Measurements from ENCODE around the gene ADPRHL1.
"Not testable (repeated sequence)": the region's sequence is repeated elsewhere in the genome, so short reads cannot be mapped to it uniquely, and the experiment has no call there.

The ADPRHL1 gene

GRCh38 chr13:113454936-113455335, 1.6 kb upstream of the ADPRHL1 start:
- no peak for DNase-seq

DNA sequence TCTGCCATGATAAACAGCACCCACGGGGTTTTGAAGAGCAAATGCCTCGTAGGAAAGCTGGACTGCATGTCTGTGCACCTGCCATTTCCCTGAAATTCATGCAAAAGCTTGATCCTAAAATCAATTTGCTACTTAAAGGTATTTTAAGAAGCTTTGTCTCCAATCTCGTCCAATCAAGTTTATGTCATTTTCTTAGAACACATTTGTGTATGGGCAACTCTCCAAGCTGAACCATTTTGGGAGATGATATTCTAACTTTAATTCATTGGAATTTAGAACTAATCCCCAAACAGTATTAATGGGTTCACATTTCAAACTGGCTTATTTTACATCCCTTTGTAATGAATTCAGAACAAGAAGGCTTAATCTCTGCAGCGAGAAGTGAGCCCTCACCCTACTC, 822 bp downstream of the ADPRHL1 start:
- no peak for DNase-seq

DNA sequence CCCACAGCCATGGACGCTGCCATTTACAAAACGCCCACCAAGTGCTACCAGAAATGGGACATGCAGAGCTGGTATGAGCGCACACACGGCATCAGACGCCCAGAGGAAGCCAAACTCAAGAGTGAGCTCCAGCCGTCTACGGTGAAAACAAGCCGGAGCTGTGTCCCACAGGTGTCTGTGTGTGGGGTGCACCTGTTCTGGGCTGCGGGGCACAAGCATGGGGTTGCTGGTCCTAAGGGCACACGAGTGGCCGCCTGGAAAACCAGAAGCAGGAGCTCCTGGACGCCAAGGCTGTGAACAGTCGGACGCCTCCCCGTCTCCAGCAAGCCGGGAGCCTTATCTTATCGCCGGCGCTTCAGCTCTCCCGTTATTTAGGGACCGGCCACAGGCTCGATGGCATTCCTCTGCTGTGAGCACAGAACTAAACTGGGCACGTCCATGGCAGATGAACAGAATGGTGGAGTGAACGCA, 1.3 kb downstream of the ADPRHL1 start:
- no peak for DNase-seq

- not testable (repeated sequence) for DNase-seq
Observed at GRCh38 chr13:113450861-113451620, 2.2 kb downstream of the ADPRHL1 start.

DNA sequence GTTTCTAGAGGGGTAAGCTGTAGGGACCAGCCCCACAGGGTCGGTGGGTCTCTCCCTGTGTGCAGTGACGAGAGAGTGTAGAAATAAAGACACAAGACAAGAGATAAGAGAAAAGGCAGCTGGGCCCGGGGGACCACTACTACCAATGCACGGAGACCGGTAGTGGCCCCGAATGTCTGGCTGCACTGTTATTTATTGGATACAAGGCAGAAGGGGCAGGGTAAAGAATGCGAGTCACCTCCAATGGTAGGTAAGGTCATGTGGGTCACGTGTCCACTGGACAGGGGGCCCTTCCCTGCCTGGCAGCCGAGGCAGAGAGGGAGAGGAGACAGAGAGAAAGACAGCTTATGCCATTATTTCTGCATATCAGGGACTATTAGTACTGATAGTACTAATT, 2.9 kb downstream of the ADPRHL1 start:
- DNase-seq: not testable (repeated sequence)

DNA sequence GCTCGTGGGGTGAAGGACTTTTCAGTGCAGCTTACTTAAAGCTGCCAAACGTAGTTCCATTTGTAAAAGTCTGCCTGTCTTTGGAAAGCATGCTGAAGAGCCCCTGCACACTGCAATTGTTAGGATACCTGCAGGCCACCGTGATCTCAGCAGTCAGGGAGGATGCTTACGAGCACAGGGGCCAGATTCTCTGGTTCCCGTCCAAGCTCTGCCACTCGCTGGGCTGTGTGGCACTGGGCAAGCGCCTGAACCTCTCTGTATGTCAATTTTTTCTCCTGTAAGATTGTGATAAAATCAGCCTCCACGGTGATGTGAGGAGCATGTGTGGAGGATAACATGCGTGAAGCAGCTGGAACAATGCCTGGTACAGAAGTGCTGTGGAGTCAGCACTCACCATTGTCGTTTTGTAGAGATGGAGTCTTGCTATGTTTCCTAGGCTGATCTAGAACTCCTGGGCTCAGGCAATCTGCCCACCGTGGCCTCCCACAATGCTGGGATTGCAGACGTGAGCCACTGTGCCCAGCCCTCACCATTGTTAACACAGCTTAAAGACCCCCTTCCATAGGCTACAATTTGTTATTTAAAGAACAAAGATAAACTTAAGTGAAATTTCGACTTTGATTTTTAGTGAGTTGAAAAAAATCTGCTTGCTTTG, 3.5 kb downstream of the ADPRHL1 start:
- no peak for DNase-seq

- DNase-seq: peak; percentile 98
Observed at GRCh38 chr13:113448885-113449692, 4.2 kb downstream of the ADPRHL1 start.

DNA sequence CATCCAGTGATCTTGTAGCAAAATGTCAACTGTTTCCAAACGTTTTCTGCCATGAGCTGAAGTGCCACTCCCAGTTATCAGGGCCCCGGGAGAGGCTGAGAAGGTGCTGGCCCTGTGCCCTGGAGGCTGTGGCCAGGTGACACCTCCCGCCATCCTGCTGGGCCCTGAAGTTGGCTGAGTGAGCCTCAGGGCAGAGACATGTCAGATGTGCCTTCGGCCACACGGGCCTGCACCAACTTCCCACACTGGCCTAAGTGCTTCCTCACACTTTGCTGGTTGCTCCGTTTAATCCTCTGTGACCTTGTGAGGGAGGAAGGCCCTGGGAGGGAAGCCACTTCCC, 4.8 kb downstream of the ADPRHL1 start:
- DNase-seq: peak; percentile 38

- no peak for DNase-seq
Observed at GRCh38 chr13:113447596-113447995, 5.7 kb downstream of the ADPRHL1 start.

DNA sequence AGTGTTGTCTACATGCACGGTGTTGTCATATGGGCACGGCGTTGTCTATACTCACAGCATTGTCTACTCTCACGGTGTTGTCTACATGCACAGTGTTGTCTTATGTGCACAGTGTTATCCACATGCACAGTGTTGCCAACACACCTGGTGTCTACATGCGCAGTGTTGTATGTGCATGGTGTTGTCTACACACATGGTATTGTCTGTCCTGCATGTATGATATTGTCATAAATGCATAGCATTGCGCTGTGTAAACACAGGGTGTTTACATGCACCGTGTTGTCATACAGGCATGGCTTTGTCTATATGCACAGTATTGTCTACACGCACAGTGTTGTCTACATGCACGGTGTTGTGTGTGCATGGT, 6.8 kb downstream of the ADPRHL1 start:
- no peak for DNase-seq

- DNase-seq: no peak
Observed at GRCh38 chr13:113445791-113446487, 7.3 kb downstream of the ADPRHL1 start.

GRCh38 chr13:113443991-113444390, 9.3 kb downstream of the ADPRHL1 start:
- DNase-seq: no peak

GRCh38 chr13:113442985-113443362, 10.3 kb downstream of the ADPRHL1 start:
- DNase-seq: no peak

- DNase-seq: no peak
Observed at GRCh38 chr13:113442354-113442984, 10.8 kb downstream of the ADPRHL1 start.

DNA sequence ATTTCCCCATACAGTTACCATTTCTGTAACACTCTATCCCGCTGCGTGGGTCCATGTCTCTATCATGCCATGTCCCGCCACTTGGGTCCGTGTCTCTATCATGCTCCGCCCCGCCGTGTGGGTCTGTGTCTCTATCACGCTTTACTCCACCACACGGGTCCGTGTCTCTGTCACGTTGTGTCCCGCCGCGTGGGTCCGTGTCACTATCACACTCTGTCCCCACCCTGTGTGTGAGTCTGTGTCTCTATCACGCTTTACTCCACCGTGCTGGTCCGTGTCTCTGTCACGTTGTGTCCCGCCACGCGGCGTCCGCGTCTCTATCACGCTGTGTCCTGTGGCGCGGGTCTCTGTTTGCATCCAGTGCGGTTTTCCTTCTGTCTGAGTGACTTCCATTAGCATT, 11.6 kb downstream of the ADPRHL1 start:
- no peak for DNase-seq

DNA sequence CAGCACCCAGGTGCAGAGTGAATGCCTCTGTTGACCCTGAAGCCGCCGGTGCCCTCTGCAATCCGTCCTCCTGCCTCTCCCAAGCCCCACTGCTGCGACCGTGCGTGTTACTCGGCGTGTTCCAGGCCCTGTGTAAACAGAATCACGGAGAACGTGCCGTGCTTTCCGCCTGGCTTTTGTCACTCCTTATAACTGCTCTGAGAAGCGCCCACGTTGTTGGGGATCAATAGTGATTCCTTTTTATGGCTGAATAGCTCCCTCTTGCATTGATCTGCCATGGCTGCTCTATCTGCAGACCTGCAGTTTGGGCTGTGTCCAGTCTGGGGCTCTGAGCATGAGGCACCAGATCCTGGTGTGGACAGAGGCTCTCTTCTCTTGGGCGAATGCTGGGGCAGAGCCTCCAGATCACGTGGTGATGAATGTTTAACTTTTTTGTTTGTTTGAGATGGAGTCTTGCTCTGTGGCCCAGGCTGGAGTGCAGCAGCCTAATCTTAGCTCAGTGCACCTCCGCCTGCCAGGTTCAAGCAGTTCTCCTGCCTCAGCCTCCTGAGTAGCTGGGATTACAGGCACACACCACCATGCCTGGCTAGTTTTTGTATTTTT, 15.8 kb downstream of the ADPRHL1 start:
- DNase-seq: no peak

DNA sequence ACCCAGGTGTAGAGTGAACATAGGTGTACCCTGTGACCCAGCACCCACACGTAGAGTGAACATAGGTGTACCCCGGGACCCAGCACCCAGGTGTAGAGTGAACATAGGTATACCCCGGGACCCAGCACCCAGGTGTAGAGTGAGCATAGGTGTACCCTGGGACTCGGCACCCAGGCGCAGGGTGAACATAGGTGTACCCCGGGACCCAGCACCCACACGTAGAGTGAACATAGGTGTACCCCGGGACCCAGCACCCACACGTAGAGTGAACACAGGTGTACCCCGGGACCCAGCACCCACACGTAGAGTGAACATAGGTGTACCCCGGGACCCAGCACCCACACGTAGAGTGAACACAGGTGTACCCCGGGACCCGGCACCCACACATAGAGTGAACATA, 16.4 kb downstream of the ADPRHL1 start:
- not testable (repeated sequence) for DNase-seq

GRCh38 chr13:113435907-113436306, 17.4 kb downstream of the ADPRHL1 start:
- DNase-seq: not testable (repeated sequence)

DNA sequence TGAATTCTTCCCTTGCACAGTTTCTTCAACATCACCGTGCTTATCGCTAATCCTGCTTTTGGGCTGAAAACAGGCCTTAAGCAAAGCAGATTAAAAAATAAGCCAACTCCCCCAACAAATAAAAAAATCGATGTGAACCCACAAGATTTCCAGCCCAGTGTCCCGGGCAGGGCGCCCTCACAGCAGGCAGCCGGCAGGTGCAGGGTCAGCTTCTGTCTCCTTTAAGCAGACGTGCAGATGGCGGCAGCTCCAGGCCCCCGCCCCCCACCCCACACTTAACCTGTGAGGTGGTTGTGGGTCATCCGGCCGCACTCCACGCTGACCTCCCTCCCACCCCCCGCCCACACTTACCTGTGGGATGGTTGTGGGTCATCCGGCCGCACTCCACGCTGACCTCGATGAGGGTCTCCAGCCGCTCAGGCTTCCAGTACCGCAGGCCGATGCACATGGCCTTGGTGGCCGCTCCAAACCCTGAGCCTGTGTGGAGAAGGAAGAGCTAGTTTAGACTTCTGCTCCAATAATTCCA, 19.8 kb downstream of the ADPRHL1 start:
- DNase-seq: no peak

- no peak for DNase-seq
Observed at GRCh38 chr13:113432506-113433270, 20.6 kb downstream of the ADPRHL1 start.

DNA sequence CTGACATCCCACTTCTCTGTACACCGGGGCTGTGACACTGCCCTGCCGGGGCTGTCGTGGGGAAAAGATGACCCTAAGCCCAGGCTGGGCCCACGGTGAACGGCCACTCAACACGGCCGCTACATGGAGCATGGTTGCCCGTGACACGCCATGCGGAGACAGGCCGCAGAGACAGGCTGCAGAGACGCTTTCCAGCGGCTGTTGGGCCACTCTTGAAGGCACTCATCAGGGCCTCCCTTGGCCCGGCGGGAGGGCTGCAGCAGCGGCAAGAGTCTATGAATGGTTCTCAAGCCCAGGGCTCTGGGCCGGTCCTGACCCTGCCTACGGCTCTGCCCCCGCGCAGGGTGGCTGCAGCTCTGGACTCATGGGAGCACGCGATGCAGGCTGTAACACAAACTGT, 22.1 kb downstream of the ADPRHL1 start:
- DNase-seq: no peak
